H1 (cell line): ENCODE data around the gene ENTPD1. TPM values are rescaled to one million over a fixed set of nuclear protein-coding genes. Genes with fewer than 3 reads are reported as not detected.

Source experiments
- CTCF ChIA-PET: fragments of 300-600 bp; sonication (Branson Sonifier 250); formaldehyde crosslinking; loops from one replicate; lab custom pipeline; 2021; ENCODE audit not compliant: partially characterized antibody; lab: Charles Lee
- POLR2A ChIA-PET: fragments of 300-600 bp; sonication (Branson Sonifier 250); formaldehyde crosslinking; loops from one replicate; lab custom pipeline; 2021; ENCODE audit warnings: inconsistent platforms; ENCODE audit not compliant: partially characterized antibody; lab: Charles Lee
- DNase-seq, 2 experiments: peaks; one replicate each; pipeline versions ENCODE4 v3.0.0 to v3.0.0-alpha.2; 2010 to 2022; ENCODE audit warnings: low spot score in 2 of 2, low read depth in 1 of 2, mixed read lengths in 1 of 2
- FAIRE-seq: peaks from 2 replicates; lab custom pipeline; 2011; peaks lifted over from hg19 to GRCh38; lab: Jason Lieb, UNC
- H2AFZ ChIP-seq: 2 replicates; pipeline ENCODE4 v1.8.1; 2012; ENCODE audit warnings: low read length, inconsistent platforms
- H2AK5ac ChIP-seq: 2 replicates; pipeline ENCODE4 v1.6.1; 2013; ENCODE audit warnings: low read depth, low read length
- H2BK120ac ChIP-seq: replicated peaks from 2 replicates; pipeline ENCODE3; 2013; ENCODE audit warnings: low read depth, low read length, inconsistent platforms
- H2BK12ac ChIP-seq: 2 replicates; pipeline ENCODE4 v1.6.1; 2013; ENCODE audit warnings: low read depth, low read length
- H2BK15ac ChIP-seq: 2 replicates; pipeline ENCODE4 v1.6.1; 2013; ENCODE audit warnings: low read length
- H2BK20ac ChIP-seq: 2 replicates; pipeline ENCODE4 v1.6.1; 2013; ENCODE audit warnings: low read length
- H2BK5ac ChIP-seq: 2 replicates; pipeline ENCODE4 v1.6.1; 2013; ENCODE audit warnings: low read depth, low read length
- H3K14ac ChIP-seq: 2 replicates; pipeline ENCODE4 v1.6.1; 2013; ENCODE audit warnings: inconsistent platforms; ENCODE audit not compliant: insufficient read length
- H3K18ac ChIP-seq: 2 replicates; pipeline ENCODE4 v1.6.1; 2013; ENCODE audit warnings: low read length; ENCODE audit errors: extremely low read depth
- H3K23ac ChIP-seq: 2 replicates; pipeline ENCODE4 v1.6.1; 2013; ENCODE audit warnings: inconsistent platforms; ENCODE audit not compliant: insufficient read length
- H3K23me2 ChIP-seq: 2 replicates; pipeline ENCODE4 v1.6.1; 2013; ENCODE audit warnings: low read depth, low read length
- H3K27ac ChIP-seq: 2 replicates; pipeline ENCODE4 v1.6.1; 2011; ENCODE audit warnings: low read depth, low read length, inconsistent platforms
- H3K27me3 ChIP-seq, 4 experiments: replicated peaks in 1 of 4; 1 replicate in 1 of 4; 2 replicates in 3 of 4; pipeline versions ENCODE4 v1.6.1 to v1.8.1; 2011 to 2013; ENCODE audit warnings: low read length in 3 of 4, mild to moderate bottlenecking in 3 of 4, inconsistent platforms in 2 of 4, mixed read lengths in 2 of 4, moderate library complexity in 1 of 4; ENCODE audit not compliant: control insufficient read depth in 3 of 4, insufficient read depth in 3 of 4; ENCODE audit errors: extremely low read depth in 1 of 4
- H3K36me3 ChIP-seq, 4 experiments: 2 replicates each; pipeline versions ENCODE4 v1.6.1 to v1.8.1; 2011 to 2013; ENCODE audit warnings: mild to moderate bottlenecking in 4 of 4, low read length in 3 of 4, moderate library complexity in 2 of 4, control low read depth in 1 of 4, inconsistent platforms in 1 of 4; ENCODE audit not compliant: insufficient read depth in 4 of 4, control insufficient read depth in 2 of 4
- H3K4ac ChIP-seq: replicated peaks from 2 replicates; pipeline ENCODE3; 2013; ENCODE audit warnings: low read length, low read depth, mixed read lengths, inconsistent platforms; ENCODE audit not compliant: insufficient read length
- H3K4me1 ChIP-seq, 4 experiments: replicated peaks in 1 of 4; 1 replicate in 1 of 4; 2 replicates in 3 of 4; pipeline versions ENCODE4 v1.6.1 to v1.8.1; 2011 to 2013; ENCODE audit warnings: low read length in 3 of 4, inconsistent platforms in 2 of 4, mixed read lengths in 1 of 4; ENCODE audit not compliant: insufficient read depth in 4 of 4, control insufficient read depth in 3 of 4
- H3K4me2 ChIP-seq, 2 experiments: 2 replicates each; pipeline versions ENCODE4 v1.6.1 to v1.8.1; 2011 to 2013; ENCODE audit warnings: low read depth in 2 of 2, low read length in 2 of 2, control low read depth in 1 of 2, inconsistent platforms in 1 of 2, mild to moderate bottlenecking in 1 of 2; ENCODE audit not compliant: insufficient read depth in 1 of 2
- H3K4me3 ChIP-seq, 4 experiments: fragments of 200-600, 300-600 bp in 1 of 4; sonication (generic), shearing (Covaris generic), sonication (Bioruptor Twin) in 1 of 4; 2 replicates each; pipeline versions ENCODE4 v1.5.1 to v1.8.1; 2011 to 2016; ENCODE audit warnings: low read length in 4 of 4, low read depth in 3 of 4, control low read depth in 2 of 4, inconsistent platforms in 2 of 4, mild to moderate bottlenecking in 2 of 4, mixed read lengths in 1 of 4, moderate library complexity in 1 of 4; ENCODE audit not compliant: insufficient read depth in 2 of 4; ENCODE audit errors: extremely low read depth in 1 of 4
- H3K56ac ChIP-seq: replicated peaks from 2 replicates; pipeline ENCODE3; 2013; ENCODE audit warnings: low read depth, mild to moderate bottlenecking, mixed read lengths, low read length, inconsistent platforms; ENCODE audit not compliant: insufficient read length
- H3K79me1 ChIP-seq: 2 replicates; pipeline ENCODE4 v1.6.1; 2013; ENCODE audit warnings: low read depth, low read length, control low read depth
- H3K79me2 ChIP-seq, 2 experiments: 2 replicates each; pipeline versions ENCODE4 v1.6.1 to v1.8.1; 2012 to 2013; ENCODE audit warnings: low read length in 2 of 2, mild to moderate bottlenecking in 2 of 2, inconsistent platforms in 1 of 2; ENCODE audit not compliant: insufficient read depth in 2 of 2, control insufficient read depth in 1 of 2
- H3K9ac ChIP-seq, 4 experiments: replicated peaks in 1 of 4; 1 replicate in 1 of 4; 2 replicates in 3 of 4; pipeline versions ENCODE4 v1.6.1 to v1.8.1; 2011 to 2013; ENCODE audit warnings: low read depth in 3 of 4, low read length in 3 of 4, control low read depth in 2 of 4, mild to moderate bottlenecking in 2 of 4, moderate library complexity in 2 of 4, inconsistent platforms in 1 of 4; ENCODE audit errors: extremely low read depth in 1 of 4
- H3K9me3 ChIP-seq, 2 experiments: 2 replicates each; pipeline versions ENCODE4 v1.6.1 to v1.8.1; 2012 to 2013; ENCODE audit warnings: mild to moderate bottlenecking in 2 of 2, moderate library complexity in 2 of 2, control low read depth in 1 of 2, inconsistent platforms in 1 of 2, low read depth in 1 of 2, low read length in 1 of 2, mixed read lengths in 1 of 2; ENCODE audit not compliant: insufficient read depth in 2 of 2
- H4K20me1 ChIP-seq, 2 experiments: replicated peaks in 1 of 2; 2 replicates each; pipeline versions ENCODE3 to v1.8.1; 2011 to 2013; ENCODE audit warnings: inconsistent platforms in 2 of 2, low read length in 2 of 2, mild to moderate bottlenecking in 1 of 2; ENCODE audit not compliant: insufficient read depth in 2 of 2, control insufficient read depth in 1 of 2
- H4K5ac ChIP-seq: 2 replicates; pipeline ENCODE4 v1.6.1; 2013; ENCODE audit warnings: low read length, low read depth, mixed read lengths, inconsistent platforms; ENCODE audit not compliant: insufficient read length
- H4K8ac ChIP-seq: 2 replicates; pipeline ENCODE4 v1.8.0; 2013; ENCODE audit warnings: mild to moderate bottlenecking, moderate library complexity, low read length, inconsistent platforms; ENCODE audit not compliant: insufficient read depth; ENCODE audit errors: extremely low read depth
- H4K91ac ChIP-seq: replicated peaks from 2 replicates; pipeline ENCODE3; 2013; ENCODE audit warnings: low read length, mixed read lengths, inconsistent platforms; ENCODE audit not compliant: insufficient read length
- CHD1 ChIP-seq: IDR thresholded peaks from 2 replicates; pipeline ENCODE4 v1.6.1; 2012; ENCODE audit warnings: low read depth, low read length, improper control_type of control experiment
- GTF2F1 ChIP-seq: IDR thresholded peaks from 2 replicates; pipeline ENCODE4 v1.6.1; 2012; ENCODE audit warnings: low read depth, low read length, improper control_type of control experiment, borderline replicate concordance
- HDAC2 ChIP-seq, 2 experiments: fragments of 300-600 bp in 1 of 2; sonication (generic) in 1 of 2; IDR thresholded peaks; 2 replicates each; pipeline ENCODE4 v1.6.1; 2011 to 2012; ENCODE audit warnings: low read depth in 2 of 2, low read length in 2 of 2, mild to moderate bottlenecking in 2 of 2, moderate library complexity in 2 of 2, borderline replicate concordance in 1 of 2, inconsistent platforms in 1 of 2
- NRF1 ChIP-seq: IDR thresholded peaks from 2 replicates; pipeline ENCODE4 v1.6.1; 2011; ENCODE audit warnings: mild to moderate bottlenecking, low read depth, low read length, improper control_type of control experiment
- SIX5 ChIP-seq: IDR thresholded peaks from 2 replicates; pipeline ENCODE4 v1.6.1; 2011; ENCODE audit warnings: mild to moderate bottlenecking, low read depth, low read length
- SUZ12 ChIP-seq: fragments of 200-600 bp; sonication (generic); IDR thresholded peaks from 2 replicates; pipeline ENCODE4 v1.6.1; 2012; ENCODE audit warnings: mild to moderate bottlenecking, inconsistent platforms, low read length, moderate library complexity, mixed read lengths
- ZNF274 ChIP-seq: IDR thresholded peaks from 2 replicates; pipeline ENCODE4 v1.7.0; 2012; ENCODE audit warnings: low read length, borderline replicate concordance; ENCODE audit errors: extremely low read depth
- WGBS, 2 experiments: shearing (Covaris generic) in 1 of 2; methylation state at CpG; one replicate each; pipeline versions ENCODE4 v1.1.6 to v1.1.7; 2013 to 2015; ENCODE audit warnings: low lambda C conversion rate in 2 of 2, mixed read lengths in 2 of 2, inconsistent platforms in 1 of 2, low coverage in 1 of 2, missing lambda C conversion rate in 1 of 2; ENCODE audit not compliant: insufficient replicate concordance in 2 of 2, insufficient coverage in 1 of 2, insufficient read length in 1 of 2; ENCODE audit errors: extremely low coverage in 1 of 2, missing lambda C conversion rate in 1 of 2; 5-methylcytosine and 5-hydroxymethylcytosine counted together
- polyA plus RNA-seq, 7 experiments: library from polyadenylated mRNA; depleted of rRNA in 3 of 7; stranded (reverse) in 5 of 7; unstranded in 2 of 7; fragments of >200 nt in 5 of 7; fragments of 200-250 nt in 2 of 7; gene quantifications; 1 replicate in 5 of 7; 2 replicates in 1 of 7; 4 replicates in 1 of 7; pipeline versions ENCODE4 v1.2.1 to v1.2.3, GENCODE V29; 2011 to 2013; ENCODE audit warnings: missing spikeins in 2 of 7, mixed read lengths in 2 of 7
- total RNA-seq: library from RNA; stranded (reverse); fragmentation: NEBNext Ultra II Directional; extraction: Animal tissue kit (Norgen Biotek cat#: 25700); gene quantifications from 2 replicates; pipeline ENCODE4 v1.2.1, GENCODE V29; 2021

ENTPD1 gene
- total and polyA plus RNA-seq, 2 of the 8 experiments (the other 6 are each of a cell fraction or from before 2014, with no cell fraction given): 2.2 to 2.5 TPM

DNA sequence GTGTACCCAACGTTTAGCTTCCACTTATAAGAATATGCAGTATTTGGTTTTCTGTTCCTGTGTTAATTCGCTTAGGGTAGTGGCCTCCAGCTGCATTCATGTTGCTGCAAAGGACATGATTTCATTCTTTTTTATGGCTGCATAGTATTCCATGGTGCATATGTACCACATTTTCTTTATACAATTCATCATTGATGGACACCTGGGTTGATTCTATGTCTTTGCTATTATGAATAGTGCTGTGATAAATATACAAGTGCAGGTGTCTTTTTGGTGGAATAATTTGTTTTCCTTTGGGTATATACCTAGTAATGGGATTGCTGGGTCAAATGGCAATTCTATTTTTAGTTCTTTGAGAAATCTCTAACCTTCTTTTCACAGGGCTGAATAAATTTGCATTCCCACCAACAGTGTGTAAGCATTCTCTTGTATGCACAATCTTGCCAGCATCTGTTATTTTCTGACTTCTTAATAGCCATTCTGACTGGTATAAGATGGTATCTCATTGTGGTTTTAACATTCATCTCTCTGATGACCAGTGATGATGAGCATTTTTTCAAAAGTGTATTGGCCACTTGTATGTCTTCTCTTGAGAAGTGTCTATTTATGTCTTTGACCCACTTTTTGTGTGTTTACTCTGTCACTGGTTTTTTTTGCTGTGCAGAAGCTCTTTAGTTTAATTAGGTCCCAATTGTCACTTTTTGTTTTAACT is 79.3 kb downstream of the ENTPD1 start:
- H2AFZ ChIP-seq: no peak overlapping the region
- no peak overlapping the region for H2BK20ac ChIP-seq
- H3K79me1 ChIP-seq: no peaks in the 10 kb centered on the region
- no peaks in the 10 kb centered on the region for H3K79me2 ChIP-seq
- H3K36me3 ChIP-seq: no peaks in the 10 kb centered on the region; a peak in 1 of 8 replicates
- no peak overlapping the region for H4K91ac ChIP-seq
- no peak overlapping the region for H3K4ac ChIP-seq
- no peak overlapping the region for H3K23ac ChIP-seq
- FAIRE-seq (no peak), DNase-seq (no peak)
- H4K20me1 ChIP-seq: no peaks in the 10 kb centered on the region
- no peak overlapping the region for H4K8ac ChIP-seq
- H3K9ac ChIP-seq: no peak overlapping the region
- peaks cover 2% of the 10 kb centered on the region; the same call in 1 of the 2 replicates for H3K23me2 ChIP-seq
- H3K27me3 ChIP-seq: no peaks in the 10 kb centered on the region
- H3K9me3 ChIP-seq: no peaks in the 10 kb centered on the region
- 91% methylated on average over 2 of the region's 2 CpGs; no CpG with 5 or more reads in 1 of the 2 experiments for WGBS, 2 experiments
- no peak overlapping the region for H2BK120ac ChIP-seq
- H2BK12ac ChIP-seq: no peak overlapping the region
- peaks cover 0 to 4% (median 2%) of the 10 kb centered on the region in 4 experiments; a peak in 2 of 7 replicates for H3K4me1 ChIP-seq
- no peak overlapping the region for H2AK5ac ChIP-seq
- H2BK15ac ChIP-seq: no peak overlapping the region
- H4K5ac ChIP-seq: no peak overlapping the region
- H3K18ac ChIP-seq: no peak overlapping the region
- CTCF ChIA-PET: interaction anchor here (2.1 to 14.6 kb wide), 3 partner anchors 9 to 142 kb away, joined by 7 to 238 read pairs (median 8); partner anchors contain the start of gene TCTN3
- H3K4me3 ChIP-seq: no peak overlapping the region
- H3K56ac ChIP-seq: no peak overlapping the region
- no peak overlapping the region for H3K27ac ChIP-seq
- TF ChIP-seq GTF2F1 (no peak), CHD1 (no peak), NRF1 (no peak), SIX5 (no peak), SUZ12 (no peak), ZNF274 (no peak), HDAC2 (IDR thresholded peaks at IDR 0.05; ENCODE audit: borderline replicate concordance in 1 of 2, low read depth in 2 of 2, low read length in 2 of 2) (no peak)
- TF ChIP-seq, all 59 proteins: peak for 0
- H3K4me2 ChIP-seq: no peak overlapping the region
- POLR2A ChIA-PET: no interaction called here
- no peak overlapping the region for H3K14ac ChIP-seq
- no peak overlapping the region for H2BK5ac ChIP-seq
